Natural killer cell (primary cell): ENCODE measurements around the gene SH3PXD2A. TPM values are rescaled to one million over a fixed set of nuclear protein-coding genes. Genes with fewer than 3 reads are reported as not detected.

Source experiments
- ATAC-seq, 3 donors: fragments of 150-1000 bp in 2 of 3; fragments of 200-7000 bp in 1 of 3; cut with Tn5 transposase; 1 replicate in 1 of 3; 2 replicates in 2 of 3; pipeline ENCODE4 v1.10.0; 2021; ENCODE audit warnings: mild to moderate bottlenecking in 2 of 3, moderate library complexity in 2 of 3
- DNase-seq, 2 donors: peaks; one replicate each; pipeline versions ENCODE4 v3.0.0 to v3.0.0-alpha.2; 2013 to 2021; ENCODE audit warnings: mixed read lengths in 1 of 2
- H3K27ac ChIP-seq: one replicate; pipeline ENCODE4 v1.5.1; 2013; ENCODE audit warnings: mild to moderate bottlenecking, low read length
- H3K27me3 ChIP-seq: one replicate; pipeline ENCODE4 v1.6.1; 2013; ENCODE audit warnings: low read length; ENCODE audit not compliant: control insufficient read depth, insufficient read depth
- H3K36me3 ChIP-seq: one replicate; pipeline ENCODE4 v1.6.1; 2013; ENCODE audit warnings: low read length; ENCODE audit not compliant: control insufficient read depth, insufficient read depth
- H3K4me1 ChIP-seq: one replicate; pipeline ENCODE4 v1.6.1; 2013; ENCODE audit warnings: low read length; ENCODE audit not compliant: control insufficient read depth, insufficient read depth
- H3K4me3 ChIP-seq: one replicate; pipeline ENCODE4 v1.5.1; 2013; ENCODE audit warnings: low read length
- H3K9me3 ChIP-seq: one replicate; pipeline ENCODE4 v1.6.1; 2013; ENCODE audit warnings: low read length; ENCODE audit not compliant: control insufficient read depth, insufficient read depth
- H3K27ac Mint-ChIP-seq, 2 donors: one replicate each; pipeline ENCODE4 v1.8.0; 2022; ENCODE audit warnings: mild to moderate bottlenecking in 2 of 2, mixed read lengths in 2 of 2, moderate library complexity in 1 of 2
- H3K27me3 Mint-ChIP-seq, 2 donors: one replicate each; pipeline ENCODE4 v1.8.0; 2022; ENCODE audit warnings: low read depth in 2 of 2, mixed read lengths in 2 of 2
- H3K36me3 Mint-ChIP-seq: one replicate; pipeline ENCODE4 v1.8.0; 2022; ENCODE audit warnings: mixed read lengths
- H3K4me1 Mint-ChIP-seq, 2 donors: one replicate each; pipeline ENCODE4 v1.8.0; 2022; ENCODE audit warnings: mixed read lengths in 2 of 2
- H3K4me3 Mint-ChIP-seq: one replicate; pipeline ENCODE4 v1.8.0; 2022; ENCODE audit warnings: mild to moderate bottlenecking, moderate library complexity, mixed read lengths
- H3K9me3 Mint-ChIP-seq, 2 donors: one replicate each; pipeline ENCODE4 v1.8.0; 2022; ENCODE audit warnings: mixed read lengths in 2 of 2
- WGBS: methylation state at CpG from one replicate; pipeline ENCODE4 v1.1.7; 2013; ENCODE audit warnings: missing lambda C conversion rate; ENCODE audit not compliant: insufficient coverage; 5-methylcytosine and 5-hydroxymethylcytosine counted together
- intact Hi-C: fragments of 100-400 bp; cut with micrococcal nuclease; formaldehyde crosslinking; loops from one replicate; pipeline ENCODE4 v1.14.2; 2022
- total RNA-seq, 4 donors: library from RNA; stranded (reverse); fragments of 120-200 nt in 1 of 4; gene quantifications; one replicate each; pipeline versions ENCODE4 v1.2.3 to v1.2.4, GENCODE V29; 2013 to 2022
- TF ChIP-seq, protein P1 (sequence below): fragments of 200-600 bp; IDR thresholded peaks from one replicate; pipeline ENCODE4 v1.8.0; 2022; ENCODE audit warnings: antibody characterized with exemption

SH3PXD2A gene
- total RNA-seq, 3 donors from 2014 or later (not counting 1 experiment from before 2014, with no cell fraction given), result 3.3 to 7.0 (median 4.9) TPM

- peak in 1 of 2 donors; percentile 49 for DNase-seq
- H3K27me3 Mint-ChIP-seq, result peaks cover 0 to 2% of the 10 kb centered on the region in 2 donors
- ATAC-seq, result no peak
- Histone ChIP-seq H3K27me3 (no peaks in the 10 kb centered on the region), H3K9me3 (no peaks in the 10 kb centered on the region), H3K4me3 (no peak overlapping the region), H3K4me1 (peaks cover 22% of the 10 kb centered on the region), H3K27ac (no peak overlapping the region), H3K36me3 (no peaks in the 10 kb centered on the region)
- H3K36me3 Mint-ChIP-seq, result no peaks in the 10 kb centered on the region
- intact Hi-C loops, result no loop called here
- H3K4me3 Mint-ChIP-seq, result no peak overlapping the region
- H3K4me1 Mint-ChIP-seq, result peaks cover 29 to 30% of the 10 kb centered on the region in 2 donors
- 47% methylated on average over 9 of the region's 10 CpGs for WGBS
- H3K27ac Mint-ChIP-seq, result no peak overlapping the region
- TF ChIP-seq, protein P1, sequence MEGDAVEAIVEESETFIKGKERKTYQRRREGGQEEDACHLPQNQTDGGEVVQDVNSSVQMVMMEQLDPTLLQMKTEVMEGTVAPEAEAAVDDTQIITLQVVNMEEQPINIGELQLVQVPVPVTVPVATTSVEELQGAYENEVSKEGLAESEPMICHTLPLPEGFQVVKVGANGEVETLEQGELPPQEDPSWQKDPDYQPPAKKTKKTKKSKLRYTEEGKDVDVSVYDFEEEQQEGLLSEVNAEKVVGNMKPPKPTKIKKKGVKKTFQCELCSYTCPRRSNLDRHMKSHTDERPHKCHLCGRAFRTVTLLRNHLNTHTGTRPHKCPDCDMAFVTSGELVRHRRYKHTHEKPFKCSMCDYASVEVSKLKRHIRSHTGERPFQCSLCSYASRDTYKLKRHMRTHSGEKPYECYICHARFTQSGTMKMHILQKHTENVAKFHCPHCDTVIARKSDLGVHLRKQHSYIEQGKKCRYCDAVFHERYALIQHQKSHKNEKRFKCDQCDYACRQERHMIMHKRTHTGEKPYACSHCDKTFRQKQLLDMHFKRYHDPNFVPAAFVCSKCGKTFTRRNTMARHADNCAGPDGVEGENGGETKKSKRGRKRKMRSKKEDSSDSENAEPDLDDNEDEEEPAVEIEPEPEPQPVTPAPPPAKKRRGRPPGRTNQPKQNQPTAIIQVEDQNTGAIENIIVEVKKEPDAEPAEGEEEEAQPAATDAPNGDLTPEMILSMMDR, result no peak
- no peaks in the 10 kb centered on the region for H3K9me3 Mint-ChIP-seq
Measured at GRCh38 chr10:103759100-103759781, 96.1 kb downstream of the SH3PXD2A start.

- intact Hi-C loops, result no loop called here
- TF ChIP-seq, protein P1, result no peak
- WGBS, result 85% methylated on average over 2 of the region's 2 CpGs
- Mint-ChIP-seq H3K4me3 (peak overlapping the region; percentile 1), H3K4me1 (peaks cover 20% of the 10 kb centered on the region in 2 donors), H3K27ac (peak overlapping the region in 1 of 2 donors; percentile 67), H3K27me3 (peaks cover 0 to 2% of the 10 kb centered on the region in 2 donors), H3K9me3 (no peaks in the 10 kb centered on the region), H3K36me3 (no peaks in the 10 kb centered on the region)
- ATAC-seq (no peak), DNase-seq (no peak)
- no peaks in the 10 kb centered on the region for H3K27me3 ChIP-seq
- H3K36me3 ChIP-seq, result no peaks in the 10 kb centered on the region
- no peaks in the 10 kb centered on the region for H3K9me3 ChIP-seq
- no peak overlapping the region for H3K4me3 ChIP-seq
- no peak overlapping the region for H3K27ac ChIP-seq
- H3K4me1 ChIP-seq, result peaks cover 13% of the 10 kb centered on the region
Measured at GRCh38 chr10:103758294-103758681, 97.1 kb downstream of the SH3PXD2A start.

DNA sequence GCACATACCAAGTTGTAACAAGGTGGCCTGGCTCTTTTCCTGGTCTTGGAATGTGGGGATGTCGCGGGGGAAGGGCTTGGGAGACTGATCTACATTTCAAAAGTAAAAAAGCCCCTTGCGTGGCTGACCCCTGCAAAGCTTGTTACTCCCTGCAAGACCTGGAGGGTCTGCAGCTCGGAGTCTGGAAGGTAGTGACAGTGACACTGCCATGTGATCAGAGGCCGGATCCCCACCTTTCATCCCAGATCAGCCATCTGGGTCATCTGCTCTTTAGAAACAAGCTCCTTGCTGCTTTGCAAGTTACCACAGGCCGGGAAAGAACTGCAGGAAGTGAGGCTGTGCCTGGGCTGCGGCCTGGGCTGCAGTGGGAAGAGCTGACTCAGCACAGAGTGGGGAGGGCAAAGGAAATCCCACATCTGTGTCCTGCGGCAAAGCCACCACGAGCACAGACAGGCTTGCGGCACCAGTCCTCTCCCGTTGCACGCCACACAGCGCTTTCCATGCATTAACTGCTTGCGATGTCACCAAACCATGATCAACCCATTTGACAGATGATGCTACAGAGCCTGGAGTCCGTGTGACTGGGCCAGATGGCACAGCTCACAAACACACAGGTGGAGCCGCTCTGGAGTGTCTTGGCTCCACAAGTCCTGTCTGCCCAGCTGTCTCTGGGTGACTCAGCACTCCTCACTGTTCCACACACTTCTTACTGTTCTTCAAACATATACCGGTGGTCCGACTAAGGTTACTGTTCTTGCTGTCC, 97.7 kb downstream of the SH3PXD2A start:
- H3K4me3 Mint-ChIP-seq, result peak overlapping the region; percentile 31
- WGBS, result 40% methylated on average over 18 of the region's 18 CpGs
- TF ChIP-seq, protein P1, result no peak

More for the DNA sequence above, 97.7 kb downstream of the SH3PXD2A start:
- H3K27ac Mint-ChIP-seq, result peak overlapping the region in 1 of 2 donors; percentile 67
- ATAC-seq, result peak in 2 of 3 donors; percentile 57 to 74
- H3K9me3 Mint-ChIP-seq, result no peaks in the 10 kb centered on the region
- H3K27me3 ChIP-seq, result no peaks in the 10 kb centered on the region
- peaks cover 9% of the 10 kb centered on the region for H3K4me1 ChIP-seq
- peaks cover 0 to 2% of the 10 kb centered on the region in 2 donors for H3K27me3 Mint-ChIP-seq
- no peaks in the 10 kb centered on the region for H3K36me3 ChIP-seq
- H3K27ac ChIP-seq, result no peak overlapping the region
- H3K9me3 ChIP-seq, result no peaks in the 10 kb centered on the region
- H3K4me1 Mint-ChIP-seq, result peaks cover 19 to 20% of the 10 kb centered on the region in 2 donors
- no peak overlapping the region for H3K4me3 ChIP-seq
- H3K36me3 Mint-ChIP-seq, result no peaks in the 10 kb centered on the region
- intact Hi-C loops, result no loop called here
- DNase-seq, result peak in 1 of 2 donors; percentile 71
